ENCODE measurements around the gene MCHR1. TPM values are rescaled to one million over a fixed set of nuclear protein-coding genes. Genes with fewer than 3 reads are reported as not detected.

The MCHR1 gene
- total and polyA plus RNA-seq, 9 of the 15 experiments (the other 6 are each of a cell fraction or from before 2014, with no cell fraction given) = 0.03 to 0.50 TPM; not detected in 7

DNA sequence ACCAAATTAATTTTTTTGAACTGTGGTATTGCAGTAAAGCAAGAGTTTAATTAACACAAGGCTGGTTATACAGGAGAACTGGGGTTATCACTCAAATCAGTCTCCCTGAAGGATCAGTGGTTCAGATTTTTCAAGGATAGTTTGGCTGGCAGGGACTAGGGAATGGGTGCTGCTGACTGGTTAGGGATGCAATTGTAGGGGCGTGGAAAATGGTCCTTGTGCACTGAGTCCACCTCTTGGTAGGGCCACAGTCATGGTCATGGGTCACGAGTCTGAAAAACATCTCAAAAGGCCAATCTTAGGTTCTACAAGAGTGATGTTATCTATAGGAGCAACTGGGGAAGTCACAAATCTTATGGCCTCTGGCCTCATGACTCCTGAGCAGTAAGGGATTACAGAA lies 27.9 kb downstream of the MCHR1 start:
- BruUV-seq (replicated peaks) = no TSS peak
- Histone ChIP-seq H3K79me2 (ENCODE audit: control insufficient read depth, insufficient read depth, low read length) (no peaks in the 10 kb centered on the region), H3K27ac (ENCODE audit: extremely low read depth, low read depth, low read length) (no peak overlapping the region), H3K9me3 (replicated peaks; ENCODE audit: control insufficient read depth, insufficient read depth, low read depth, low read length) (peaks cover 2% of the 10 kb centered on the region; the same call in 1 of the 2 replicates), H3K4me3 (no peak overlapping the region), H2AFZ (ENCODE audit: low read depth, low read length) (no peak overlapping the region), H4K20me1 (replicated peaks; ENCODE audit: control insufficient read depth, insufficient read depth, low read length) (no peaks in the 10 kb centered on the region), H3K9me1 (ENCODE audit: control insufficient read depth, insufficient read depth, low read length) (no peaks in the 10 kb centered on the region), H3K4me1 (replicated peaks in 1 of 2; ENCODE audit: control insufficient read depth in 2 of 2, insufficient read depth in 2 of 2, low read length in 2 of 2) (peaks cover 15 to 17% of the 10 kb centered on the region in 2 experiments), H3K27me3 (ENCODE audit: control insufficient read depth in 2 of 2, insufficient read depth in 2 of 2, low read length in 2 of 2) (no peaks in the 10 kb centered on the region), H3K36me3 (ENCODE audit: control insufficient read depth, insufficient read depth, low read length) (no peaks in the 10 kb centered on the region), H3K9ac (ENCODE audit: insufficient read depth in 1 of 2, low read depth in 2 of 2, low read length in 2 of 2) (no peak overlapping the region), H3K4me2 (ENCODE audit: insufficient read depth, low read length) (no peak overlapping the region)
- 28% methylated on average over 2 of the region's 2 CpGs for WGBS (ENCODE audit: insufficient coverage, low coverage, missing lambda C conversion rate)
- intact Hi-C loops (cut with micrococcal nuclease) (no loop called here), in situ Hi-C loops (cut with MboI) (no loop called here)
- ATAC-seq (no peak), DNase-seq (ENCODE audit: extremely low read depth in 1 of 4, low spot score in 3 of 4) (no peak), FAIRE-seq (no peak)
- POLR2A ChIA-PET = no interaction called here
- CTCF ChIA-PET (ENCODE audit: low intra/inter-chr PET ratio) = no interaction called here
- TF ChIP-seq MAFK (IDR thresholded peaks at IDR 0.05; ENCODE audit: low read length) (no peak), CBX3 (IDR thresholded peaks at IDR 0.05; ENCODE audit: borderline replicate concordance in 1 of 2, low read length in 2 of 2) (peak in 1 of 2 experiments; percentile 59; a peak in 1 of 3 replicates), ZFP30 (CRISPR knock-in tag; IDR thresholded peaks at IDR 0.05; ENCODE audit: borderline replicate concordance) (no peak)

DNA sequence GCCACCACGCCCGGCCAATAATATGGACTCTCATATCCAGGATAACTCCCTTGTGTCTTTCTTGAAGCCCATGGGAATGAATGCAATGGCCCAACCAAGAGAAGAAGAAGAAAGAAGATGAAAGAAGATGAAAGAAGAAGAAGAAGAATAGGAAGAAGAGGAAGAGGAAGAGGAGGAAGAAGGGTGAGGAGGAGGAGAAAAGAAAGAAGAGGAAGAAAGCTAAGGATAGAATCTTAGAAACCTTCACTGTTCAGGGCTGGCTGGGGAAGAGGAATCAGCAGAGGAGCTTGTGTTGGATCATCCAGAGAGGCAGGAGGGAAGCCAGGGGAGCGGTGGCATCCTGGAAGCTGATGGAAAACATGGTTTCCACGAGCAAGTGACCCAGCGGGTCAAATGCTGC lies 28.9 kb downstream of the MCHR1 start:
- ATAC-seq (no peak), DNase-seq (ENCODE audit: extremely low read depth in 1 of 4, low spot score in 3 of 4) (no peak), FAIRE-seq (no peak)
- H3K27ac ChIP-seq (ENCODE audit: extremely low read depth, low read depth, low read length) = no peak overlapping the region
- H3K79me2 ChIP-seq (ENCODE audit: control insufficient read depth, insufficient read depth, low read length) = no peaks in the 10 kb centered on the region
- TF ChIP-seq ELF1 (tag; IDR thresholded peaks at IDR 0.05) (no peak), SIN3A (IDR thresholded peaks at IDR 0.05; ENCODE audit: borderline replicate concordance in 2 of 2, control insufficient read depth in 1 of 2, low read depth in 2 of 2, low read length in 2 of 2) (no peak), MCM5 (IDR thresholded peaks at IDR 0.05; ENCODE audit: low read depth) (no peak)
- TF ChIP-seq, protein P1, sequence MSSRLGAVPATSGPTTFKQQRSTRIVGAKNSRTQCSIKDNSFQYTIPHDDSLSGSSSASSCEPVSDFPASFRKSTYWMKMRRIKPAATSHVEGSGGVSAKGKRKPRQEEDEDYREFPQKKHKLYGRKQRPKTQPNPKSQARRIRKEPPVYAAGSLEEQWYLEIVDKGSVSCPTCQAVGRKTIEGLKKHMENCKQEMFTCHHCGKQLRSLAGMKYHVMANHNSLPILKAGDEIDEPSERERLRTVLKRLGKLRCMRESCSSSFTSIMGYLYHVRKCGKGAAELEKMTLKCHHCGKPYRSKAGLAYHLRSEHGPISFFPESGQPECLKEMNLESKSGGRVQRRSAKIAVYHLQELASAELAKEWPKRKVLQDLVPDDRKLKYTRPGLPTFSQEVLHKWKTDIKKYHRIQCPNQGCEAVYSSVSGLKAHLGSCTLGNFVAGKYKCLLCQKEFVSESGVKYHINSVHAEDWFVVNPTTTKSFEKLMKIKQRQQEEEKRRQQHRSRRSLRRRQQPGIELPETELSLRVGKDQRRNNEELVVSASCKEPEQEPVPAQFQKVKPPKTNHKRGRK (tag; IDR thresholded peaks at IDR 0.05) = 0 out of 2 replicates have a peak, but pooled peaks have one; percentile 32
- no peaks in the 10 kb centered on the region for H3K36me3 ChIP-seq (ENCODE audit: control insufficient read depth, insufficient read depth, low read length)
- POLR2A ChIA-PET = interaction anchor here (1.1 kb wide), 1 partner anchor 24 kb away, joined by 4 read pairs; no protein-coding TSS in a partner anchor
- H3K9me1 ChIP-seq (ENCODE audit: control insufficient read depth, insufficient read depth, low read length) = no peaks in the 10 kb centered on the region
- no peak overlapping the region for H2AFZ ChIP-seq (ENCODE audit: low read depth, low read length)
- no peak overlapping the region for H3K4me3 ChIP-seq
- BruUV-seq (replicated peaks) = no TSS peak
- H3K4me1 ChIP-seq (replicated peaks in 1 of 2; ENCODE audit: control insufficient read depth in 2 of 2, insufficient read depth in 2 of 2, low read length in 2 of 2) = peaks cover 15 to 17% of the 10 kb centered on the region in 2 experiments
- H3K9me3 ChIP-seq (replicated peaks; ENCODE audit: control insufficient read depth, insufficient read depth, low read depth, low read length) = peaks cover 2% of the 10 kb centered on the region; the same call in 1 of the 2 replicates
- no peaks in the 10 kb centered on the region for H4K20me1 ChIP-seq (replicated peaks; ENCODE audit: control insufficient read depth, insufficient read depth, low read length)
- intact Hi-C loops (cut with micrococcal nuclease) (no loop called here), in situ Hi-C loops (cut with MboI) (no loop called here)
- no peak overlapping the region for H3K4me2 ChIP-seq (ENCODE audit: insufficient read depth, low read length)
- H3K9ac ChIP-seq (ENCODE audit: insufficient read depth in 1 of 2, low read depth in 2 of 2, low read length in 2 of 2) = no peak overlapping the region
- CTCF ChIA-PET (ENCODE audit: low intra/inter-chr PET ratio) = no interaction called here
- 93% methylated on average over 4 of the region's 5 CpGs for WGBS (ENCODE audit: insufficient coverage, low coverage, missing lambda C conversion rate)
- H3K27me3 ChIP-seq (ENCODE audit: control insufficient read depth in 2 of 2, insufficient read depth in 2 of 2, low read length in 2 of 2) = no peaks in the 10 kb centered on the region; a peak in 1 of 5 replicates

Measured in K562 (cell line).